Astrocyte (in vitro differentiated cells and primary cell): ENCODE results near the gene RNF43. TPM values are rescaled to one million over a fixed set of nuclear protein-coding genes. Genes with fewer than 3 reads are reported as not detected.

Source experiments
- DNase-seq: peaks from one replicate; pipeline ENCODE4 v3.0.0-alpha.2; 2010; ENCODE audit warnings: low read depth
- FAIRE-seq: peaks from 2 replicates; lab custom pipeline; 2011; peaks lifted over from hg19 to GRCh38; lab: Jason Lieb, UNC
- H2AFZ ChIP-seq: 2 replicates; pipeline ENCODE4 v1.6.0; 2012; ENCODE audit warnings: low read depth, low read length, inconsistent platforms
- H3K27ac ChIP-seq: 2 replicates; pipeline ENCODE4 v1.5.1; 2011; ENCODE audit warnings: low read depth, low read length, inconsistent platforms
- H3K27me3 ChIP-seq: 2 replicates; pipeline ENCODE4 v1.6.0; 2011; ENCODE audit warnings: low read length, inconsistent platforms; ENCODE audit not compliant: insufficient read depth
- H3K36me3 ChIP-seq: 2 replicates; pipeline ENCODE4 v1.5.1; 2011; ENCODE audit warnings: low read length, inconsistent platforms; ENCODE audit not compliant: insufficient read depth
- H3K4me1 ChIP-seq: 2 replicates; pipeline ENCODE4 v1.5.1; 2011; ENCODE audit warnings: low read length, inconsistent platforms; ENCODE audit not compliant: insufficient read depth
- H3K4me2 ChIP-seq: 2 replicates; pipeline ENCODE4 v1.6.0; 2012; ENCODE audit warnings: low read length, inconsistent platforms
- H3K4me3 ChIP-seq: 2 replicates; pipeline ENCODE4 v1.5.1; 2011; ENCODE audit warnings: low read depth, mild to moderate bottlenecking, low read length, inconsistent platforms; ENCODE audit not compliant: insufficient read depth
- H3K79me2 ChIP-seq: 2 replicates; pipeline ENCODE4 v1.6.0; 2012; ENCODE audit warnings: mild to moderate bottlenecking, low read length, inconsistent platforms; ENCODE audit not compliant: insufficient read depth
- H3K9ac ChIP-seq: 2 replicates; pipeline ENCODE4 v1.6.0; 2012; ENCODE audit warnings: mild to moderate bottlenecking, low read length, inconsistent platforms
- H3K9me3 ChIP-seq: 2 replicates; pipeline ENCODE4 v1.5.1; 2012; ENCODE audit warnings: low read depth, mild to moderate bottlenecking, low read length, inconsistent platforms; ENCODE audit not compliant: insufficient read depth
- H4K20me1 ChIP-seq: 2 replicates; pipeline ENCODE4 v1.6.0; 2012; ENCODE audit warnings: low read length, inconsistent platforms; ENCODE audit not compliant: insufficient read depth
- H3K27ac Mint-ChIP-seq: one replicate; pipeline ENCODE4 v1.8.0; 2021; ENCODE audit warnings: mild to moderate bottlenecking, mixed read lengths; ENCODE audit not compliant: unreplicated experiment
- H3K27me3 Mint-ChIP-seq: one replicate; pipeline ENCODE4 v1.8.0; 2021; ENCODE audit warnings: low read depth, mixed read lengths; ENCODE audit not compliant: unreplicated experiment
- H3K36me3 Mint-ChIP-seq: one replicate; pipeline ENCODE4 v1.8.0; 2021; ENCODE audit warnings: low read depth, mixed read lengths; ENCODE audit not compliant: unreplicated experiment
- H3K4me1 Mint-ChIP-seq: one replicate; pipeline ENCODE4 v1.8.0; 2021; ENCODE audit warnings: low read depth, mixed read lengths; ENCODE audit not compliant: unreplicated experiment
- H3K4me3 Mint-ChIP-seq: one replicate; pipeline ENCODE4 v1.8.0; 2021; ENCODE audit warnings: mild to moderate bottlenecking, moderate library complexity, mixed read lengths; ENCODE audit not compliant: unreplicated experiment
- H3K9me3 Mint-ChIP-seq: one replicate; pipeline ENCODE4 v1.8.0; 2021; ENCODE audit warnings: mild to moderate bottlenecking, mixed read lengths; ENCODE audit not compliant: unreplicated experiment
- EZH2 ChIP-seq: IDR thresholded peaks from 2 replicates; pipeline ENCODE4 v1.6.1; 2012; ENCODE audit warnings: mild to moderate bottlenecking, low read length, inconsistent platforms; ENCODE audit not compliant: insufficient read depth
- total RNA-seq: library from RNA; stranded (reverse); gene quantifications from 2 replicates; pipeline ENCODE4 v1.2.1, GENCODE V29; 2021
- TF ChIP-seq, protein P1 (sequence below): IDR thresholded peaks from 2 replicates; pipeline ENCODE4 v1.5.1; 2011; ENCODE audit warnings: low read depth, mild to moderate bottlenecking, inconsistent platforms, low read length, moderate library complexity; ENCODE audit not compliant: insufficient read depth

RNF43 gene
- total RNA-seq, 1 donor from 2014 or later, result 1.2 TPM

DNA sequence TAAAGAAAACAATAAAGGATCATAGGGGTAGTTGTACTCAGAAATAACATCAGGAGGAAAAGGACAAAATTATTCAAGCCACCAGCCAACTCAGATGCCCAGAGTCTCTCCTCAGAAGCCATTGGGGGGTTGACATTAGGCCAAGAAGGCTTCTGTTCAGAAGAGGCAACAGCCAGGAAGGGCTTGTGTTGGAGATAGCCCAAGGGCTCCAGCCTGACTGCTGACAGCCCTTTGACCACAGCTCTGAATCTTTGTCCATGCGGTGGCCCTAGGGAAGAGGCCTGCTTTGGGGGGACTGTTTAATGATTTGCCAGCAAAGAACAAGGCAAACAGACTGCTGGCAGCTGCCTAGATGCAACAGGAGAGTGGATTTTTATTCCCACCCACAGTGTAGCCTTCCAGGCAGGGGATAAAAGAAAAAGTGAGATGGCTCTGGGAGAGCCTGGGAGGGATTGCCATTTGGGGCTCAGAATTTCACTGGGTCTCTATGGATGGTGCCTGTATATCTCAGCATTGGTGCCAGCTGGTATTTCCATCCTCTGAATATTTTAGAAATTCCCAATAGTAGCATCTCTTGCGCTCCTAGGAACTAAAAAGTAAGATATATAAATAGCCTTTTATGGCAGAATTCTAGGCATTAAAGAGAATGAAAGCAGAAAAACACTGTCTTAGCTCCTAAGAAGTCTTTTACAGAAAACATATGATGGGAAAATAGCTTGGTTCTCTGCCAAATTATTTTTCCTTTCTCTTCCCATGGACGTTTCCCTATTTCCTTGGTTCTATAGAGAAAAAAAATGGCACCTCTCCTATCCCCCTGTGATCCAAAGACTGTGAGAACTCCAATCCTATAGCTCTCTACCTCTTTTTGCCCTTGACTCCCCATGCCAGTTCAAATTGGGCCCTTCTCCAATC is 36.0 kb downstream of the RNF43 start:
- H3K27me3 ChIP-seq, result peaks cover 2% of the 10 kb centered on the region
- no peaks in the 10 kb centered on the region for H3K36me3 ChIP-seq
- no peak overlapping the region for H3K27ac ChIP-seq
- H2AFZ ChIP-seq, result no peak overlapping the region
- H3K9ac ChIP-seq, result no peak overlapping the region
- Mint-ChIP-seq H3K36me3 (no peaks in the 10 kb centered on the region), H3K9me3 (no peaks in the 10 kb centered on the region), H3K4me3 (no peak overlapping the region), H3K4me1 (peaks cover 29% of the 10 kb centered on the region), H3K27me3 (no peaks in the 10 kb centered on the region), H3K27ac (no peak overlapping the region)
- DNase-seq (no peak), FAIRE-seq (no peak)
- H3K4me3 ChIP-seq, result no peak overlapping the region
- H4K20me1 ChIP-seq, result no peaks in the 10 kb centered on the region
- no peak overlapping the region for H3K4me2 ChIP-seq
- no peak for TF ChIP-seq EZH2
- TF ChIP-seq, protein P1, sequence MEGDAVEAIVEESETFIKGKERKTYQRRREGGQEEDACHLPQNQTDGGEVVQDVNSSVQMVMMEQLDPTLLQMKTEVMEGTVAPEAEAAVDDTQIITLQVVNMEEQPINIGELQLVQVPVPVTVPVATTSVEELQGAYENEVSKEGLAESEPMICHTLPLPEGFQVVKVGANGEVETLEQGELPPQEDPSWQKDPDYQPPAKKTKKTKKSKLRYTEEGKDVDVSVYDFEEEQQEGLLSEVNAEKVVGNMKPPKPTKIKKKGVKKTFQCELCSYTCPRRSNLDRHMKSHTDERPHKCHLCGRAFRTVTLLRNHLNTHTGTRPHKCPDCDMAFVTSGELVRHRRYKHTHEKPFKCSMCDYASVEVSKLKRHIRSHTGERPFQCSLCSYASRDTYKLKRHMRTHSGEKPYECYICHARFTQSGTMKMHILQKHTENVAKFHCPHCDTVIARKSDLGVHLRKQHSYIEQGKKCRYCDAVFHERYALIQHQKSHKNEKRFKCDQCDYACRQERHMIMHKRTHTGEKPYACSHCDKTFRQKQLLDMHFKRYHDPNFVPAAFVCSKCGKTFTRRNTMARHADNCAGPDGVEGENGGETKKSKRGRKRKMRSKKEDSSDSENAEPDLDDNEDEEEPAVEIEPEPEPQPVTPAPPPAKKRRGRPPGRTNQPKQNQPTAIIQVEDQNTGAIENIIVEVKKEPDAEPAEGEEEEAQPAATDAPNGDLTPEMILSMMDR, result no peak
- H3K4me1 ChIP-seq, result no peaks in the 10 kb centered on the region
- no peaks in the 10 kb centered on the region for H3K79me2 ChIP-seq
- H3K9me3 ChIP-seq, result no peaks in the 10 kb centered on the region

DNA sequence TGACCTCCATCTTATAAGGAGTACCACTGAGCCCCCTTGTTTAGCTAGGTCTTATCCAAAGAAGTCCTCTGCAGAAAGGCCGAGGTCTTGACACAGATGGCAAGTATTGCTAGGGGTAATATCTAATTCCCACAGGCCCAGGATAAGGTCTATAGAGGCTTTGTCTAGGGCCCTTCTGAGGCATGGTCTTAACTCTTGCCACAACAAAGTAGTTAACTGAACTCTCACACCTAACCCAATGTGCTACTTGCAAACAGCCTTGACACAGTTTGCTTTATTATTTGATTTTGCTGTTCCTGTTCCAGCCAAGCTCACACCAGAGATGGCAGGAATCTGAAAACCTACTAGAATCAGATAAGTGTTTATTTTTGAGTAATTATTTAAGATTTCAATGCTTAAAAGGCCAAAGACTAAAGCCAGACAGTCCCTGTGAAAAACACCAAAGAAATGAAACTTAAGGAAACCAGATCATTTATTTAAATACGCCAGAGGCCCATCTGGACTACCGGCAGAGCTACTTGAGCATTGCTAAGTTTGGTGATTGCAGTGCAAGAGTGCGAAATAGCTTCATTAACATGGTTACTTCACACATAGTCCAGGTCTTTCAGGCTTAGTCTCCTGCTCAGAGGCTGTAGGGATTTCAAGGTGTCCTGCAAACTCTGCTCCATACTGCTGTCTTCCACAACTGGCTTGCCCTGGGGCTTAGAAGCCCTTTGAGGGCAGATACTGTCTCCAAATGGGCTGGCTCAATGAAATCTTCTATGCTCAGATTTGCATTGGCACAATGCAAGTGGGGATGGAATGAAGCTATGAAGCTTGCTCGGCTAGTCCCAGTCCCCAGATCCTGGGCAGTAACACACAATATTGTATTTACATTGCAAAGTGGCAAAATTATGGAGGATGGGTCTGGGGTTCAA is 36.9 kb downstream of the RNF43 start:
- Histone ChIP-seq H3K36me3 (no peaks in the 10 kb centered on the region), H3K4me3 (no peak overlapping the region), H3K79me2 (no peaks in the 10 kb centered on the region), H3K9ac (no peak overlapping the region), H4K20me1 (no peaks in the 10 kb centered on the region), H3K9me3 (no peaks in the 10 kb centered on the region), H3K27ac (no peak overlapping the region), H3K4me1 (no peaks in the 10 kb centered on the region), H2AFZ (no peak overlapping the region), H3K4me2 (no peak overlapping the region), H3K27me3 (peaks cover 2% of the 10 kb centered on the region)
- FAIRE-seq (no peak), DNase-seq (no peak)
- H3K27me3 Mint-ChIP-seq, result no peaks in the 10 kb centered on the region
- no peak overlapping the region for H3K4me3 Mint-ChIP-seq
- TF ChIP-seq, protein P1, result no peak
- no peak for TF ChIP-seq EZH2
- H3K4me1 Mint-ChIP-seq, result peaks cover 29% of the 10 kb centered on the region
- H3K27ac Mint-ChIP-seq, result no peak overlapping the region
- H3K36me3 Mint-ChIP-seq, result no peaks in the 10 kb centered on the region
- H3K9me3 Mint-ChIP-seq, result no peaks in the 10 kb centered on the region
